ENCODE data around the gene ZNF408.
A peak's percentile ranks its signal among the peaks of the same experiment; 100 is the strongest.
"Not testable (repeated sequence)": the region's sequence is repeated elsewhere in the genome, so short reads cannot be mapped to it uniquely, and the experiment has no call there.

The ZNF408 gene

GRCh38 chr11:46700241-46701077 lies at the start of gene ZNF408, which contains the start of gene ARHGAP1:
TSS of gene ZNF408 (plus strand) at chr11:46701031. CDS start at chr11:46701048, 17 bp downstream.
TSS of gene ARHGAP1 (minus strand) at chr11:46700619. CDS start at chr11:46696107, 4,512 bp downstream.
- DNase-seq (ENCODE audit: low read depth) = peak; percentile 97

- DNase-seq (ENCODE audit: low read depth) = no peak
These were observed 45.2 kb upstream of the ZNF408 start for GRCh38 chr11:46655631-46656030.

- DNase-seq (ENCODE audit: low read depth) = no peak
These were observed 43.6 kb upstream of the ZNF408 start for GRCh38 chr11:46657186-46657585.

GRCh38 chr11:46658259-46658658 lies 42.6 kb upstream of the ZNF408 start:
- no peak for DNase-seq (ENCODE audit: low read depth)

- DNase-seq (ENCODE audit: low read depth) = no peak
These were observed 40.9 kb upstream of the ZNF408 start for GRCh38 chr11:46659908-46660307.

GRCh38 chr11:46661836-46662235 lies 39.0 kb upstream of the ZNF408 start:
- no peak for DNase-seq (ENCODE audit: low read depth)

- no peak for DNase-seq (ENCODE audit: low read depth)
These were observed 38.5 kb upstream of the ZNF408 start for GRCh38 chr11:46662366-46662765.

- DNase-seq (ENCODE audit: low read depth) = no peak
These were observed 37.4 kb upstream of the ZNF408 start for GRCh38 chr11:46663277-46663940.

- no peak for DNase-seq (ENCODE audit: low read depth)
These were observed 36.2 kb upstream of the ZNF408 start for GRCh38 chr11:46664612-46665011.

- no peak for DNase-seq (ENCODE audit: low read depth)
These were observed 35.5 kb upstream of the ZNF408 start for GRCh38 chr11:46665356-46665755.

GRCh38 chr11:46666516-46666915 lies 34.3 kb upstream of the ZNF408 start:
- DNase-seq (ENCODE audit: low read depth) = no peak

- no peak for DNase-seq (ENCODE audit: low read depth)
These were observed 33.8 kb upstream of the ZNF408 start for GRCh38 chr11:46667043-46667481.

- no peak for DNase-seq (ENCODE audit: low read depth)
These were observed 32.2 kb upstream of the ZNF408 start for GRCh38 chr11:46668480-46669085.

- no peak for DNase-seq (ENCODE audit: low read depth)
These were observed 31.1 kb upstream of the ZNF408 start for GRCh38 chr11:46669711-46670139.

- not testable (repeated sequence) for DNase-seq (ENCODE audit: low read depth)
These were observed 30.3 kb upstream of the ZNF408 start for GRCh38 chr11:46670521-46670920.

- DNase-seq (ENCODE audit: low read depth) = no peak
These were observed 28.9 kb upstream of the ZNF408 start for GRCh38 chr11:46671958-46672315.

- DNase-seq (ENCODE audit: low read depth) = no peak
These were observed 28.4 kb upstream of the ZNF408 start for GRCh38 chr11:46672381-46672839.

- DNase-seq (ENCODE audit: low read depth) = no peak
These were observed 26.9 kb upstream of the ZNF408 start for GRCh38 chr11:46673713-46674462.

GRCh38 chr11:46674463-46675287 lies 26.2 kb upstream of the ZNF408 start:
- DNase-seq (ENCODE audit: low read depth) = no peak

GRCh38 chr11:46675288-46675851 lies 25.5 kb upstream of the ZNF408 start:
- DNase-seq (ENCODE audit: low read depth) = no peak

GRCh38 chr11:46675949-46676348 lies 24.9 kb upstream of the ZNF408 start:
- no peak for DNase-seq (ENCODE audit: low read depth)
